NCI-H1436 (cell line): Measurements from ENCODE around the gene MYOZ3.

Source experiments
- DNase-seq: peaks from one replicate; lab custom pipeline; 2025; lab: John Stamatoyannopoulos, UW

Gene MYOZ3

GRCh38 chr5:150627731-150628545 is 33.1 kb upstream of the MYOZ3 start:
- no peak for DNase-seq

- DNase-seq, result no peak
These were observed 32.0 kb upstream of the MYOZ3 start for GRCh38 chr5:150628936-150629485.

- no peak for DNase-seq
These were observed 31.0 kb upstream of the MYOZ3 start for GRCh38 chr5:150630016-150630415.

- no peak for DNase-seq
These were observed 30.4 kb upstream of the MYOZ3 start for GRCh38 chr5:150630461-150631325.

- DNase-seq, result no peak
These were observed 29.7 kb upstream of the MYOZ3 start for GRCh38 chr5:150631326-150631701.

GRCh38 chr5:150632305-150633160 is 28.5 kb upstream of the MYOZ3 start:
- no peak for DNase-seq

GRCh38 chr5:150633429-150633828 is 27.6 kb upstream of the MYOZ3 start:
- no peak for DNase-seq

- DNase-seq, result no peak
These were observed 24.4 kb upstream of the MYOZ3 start for GRCh38 chr5:150636391-150637244.

GRCh38 chr5:150637245-150638052 is 23.6 kb upstream of the MYOZ3 start:
- DNase-seq, result no peak

GRCh38 chr5:150638053-150638444 is 23.0 kb upstream of the MYOZ3 start:
- DNase-seq, result no peak

GRCh38 chr5:150638488-150639376 is 22.3 kb upstream of the MYOZ3 start:
- DNase-seq, result no peak

GRCh38 chr5:150639377-150639692 is 21.7 kb upstream of the MYOZ3 start:
- DNase-seq, result no peak

GRCh38 chr5:150639751-150640150 is 21.3 kb upstream of the MYOZ3 start:
- DNase-seq, result no peak

GRCh38 chr5:150640311-150641005 is 20.6 kb upstream of the MYOZ3 start, which contains the start of gene SYNPO:
Gene SYNPO, plus strand, starts transcription at chr5:150640660. Its CDS starts 7,616 bp downstream, at chr5:150648276.
- no peak for DNase-seq

GRCh38 chr5:150641006-150641570 is 20.0 kb upstream of the MYOZ3 start:
- DNase-seq, result no peak

- no peak for DNase-seq
These were observed 19.1 kb upstream of the MYOZ3 start for GRCh38 chr5:150641824-150642566.

GRCh38 chr5:150642567-150642927 is 18.5 kb upstream of the MYOZ3 start:
- DNase-seq, result no peak
